Suprapubic skin (tissue), 4 donors: ENCODE data around the gene AVL9.

ENCODE experiments used
- CTCF ChIP-seq, 2 donors: fragments of 200-600 bp in 1 of 2; fragments of 450-650 bp in 1 of 2; sonication (generic) in 1 of 2; IDR thresholded peaks; one replicate each; pipeline ENCODE4 v1.5.1; 2016 to 2019; ENCODE audit warnings: antibody characterized with exemption in 2 of 2, mild to moderate bottlenecking in 1 of 2, moderate library complexity in 1 of 2
- POLR2A ChIP-seq, 2 donors: fragments of 450-650 bp; IDR thresholded peaks; one replicate each; pipeline ENCODE4 v1.6.1; 2017; ENCODE audit warnings: antibody characterized with exemption in 2 of 2, mild to moderate bottlenecking in 2 of 2, moderate library complexity in 2 of 2
- POLR2AphosphoS5 ChIP-seq, 3 donors: sonication (generic); formaldehyde crosslinking; IDR thresholded peaks; one replicate each; pipeline ENCODE4 v1.6.1; 2017; ENCODE audit warnings: antibody characterized with exemption in 3 of 3

- no peak for TF ChIP-seq POLR2AphosphoS5 (IDR thresholded peaks at IDR 0.05)
- no peak for TF ChIP-seq POLR2A (IDR thresholded peaks at IDR 0.05)
- no peak for TF ChIP-seq CTCF (IDR thresholded peaks at IDR 0.05)
Measured at GRCh38 chr7:32470871-32471270, 24.4 kb upstream of the AVL9 start.
